GM23338 (cell line): Measurements from ENCODE around the gene BIRC5. TPM values are rescaled to one million over a fixed set of nuclear protein-coding genes. Genes with fewer than 3 reads are reported as not detected.

ENCODE experiments used
- ATAC-seq: fragments of 200-7000 bp; cut with Tn5 transposase; 3 replicates; pipeline ENCODE4 v1.9.1; 2020
- DNase-seq: peaks from one replicate; pipeline ENCODE4 v3.0.0-alpha.2; 2015; ENCODE audit warnings: low spot score
- H2AFZ ChIP-seq: fragments of 200-600 bp; sonication (generic); 2 replicates; pipeline ENCODE4 v1.8.0; 2016; ENCODE audit warnings: antibody characterized with exemption, mild to moderate bottlenecking, moderate library complexity
- H3F3A ChIP-seq: fragments of 200-600 bp; sonication (generic); replicated peaks from 2 replicates; pipeline ENCODE4 v1.8.0; 2017; ENCODE audit warnings: antibody characterized with exemption, mixed run types, low read depth
- H3K27ac ChIP-seq: fragments of 200-600 bp; sonication (generic); 2 replicates; pipeline ENCODE4 v1.6.1; 2016; ENCODE audit warnings: low read depth
- H3K27me3 ChIP-seq: fragments of 200-600 bp; sonication (generic); 2 replicates; pipeline ENCODE4 v1.8.0; 2016; ENCODE audit warnings: mild to moderate bottlenecking, mixed run types, moderate library complexity; ENCODE audit not compliant: insufficient read depth
- H3K36me3 ChIP-seq: fragments of 200-600 bp; sonication (generic); 2 replicates; pipeline ENCODE4 v1.8.0; 2016; ENCODE audit warnings: mild to moderate bottlenecking; ENCODE audit not compliant: insufficient read depth
- H3K4me1 ChIP-seq: fragments of 200-600 bp; sonication (generic); 2 replicates; pipeline ENCODE4 v1.8.0; 2016; ENCODE audit warnings: mild to moderate bottlenecking, moderate library complexity; ENCODE audit not compliant: insufficient read depth
- H3K4me2 ChIP-seq: fragments of 200-600 bp; sonication (generic); 2 replicates; pipeline ENCODE4 v1.7.1; 2017; ENCODE audit warnings: mixed run types
- H3K4me3 ChIP-seq: fragments of 200-600 bp; sonication (generic); 2 replicates; pipeline ENCODE4 v1.6.1; 2016; ENCODE audit warnings: mixed run types
- H3K79me2 ChIP-seq: fragments of 200-600 bp; sonication (generic); replicated peaks from 2 replicates; pipeline ENCODE4 v1.8.0; 2017; ENCODE audit warnings: mild to moderate bottlenecking; ENCODE audit not compliant: insufficient read depth
- H3K9me2 ChIP-seq: fragments of 200-600 bp; sonication (generic); 2 replicates; pipeline ENCODE4 v1.8.0; 2017; ENCODE audit not compliant: insufficient read depth
- H4K20me1 ChIP-seq: fragments of 200-600 bp; sonication (generic); replicated peaks from 2 replicates; pipeline ENCODE4 v1.8.0; 2017; ENCODE audit warnings: mild to moderate bottlenecking; ENCODE audit not compliant: insufficient read depth
- H3K27ac Mint-ChIP-seq: 2 replicates; pipeline ENCODE4 v1.8.0; 2020; ENCODE audit warnings: inconsistent platforms, mild to moderate bottlenecking, moderate library complexity, mixed read lengths
- H3K27me3 Mint-ChIP-seq: 3 replicates; pipeline ENCODE4 v1.8.0; 2022; ENCODE audit warnings: low read depth, mild to moderate bottlenecking, moderate library complexity, mixed read lengths, inconsistent platforms; ENCODE audit not compliant: insufficient read depth, poor library complexity
- H3K36me3 Mint-ChIP-seq: 3 replicates; pipeline ENCODE4 v1.8.0; 2021; ENCODE audit warnings: low read depth, mild to moderate bottlenecking, inconsistent platforms, moderate library complexity, mixed read lengths
- H3K4me1 Mint-ChIP-seq: 3 replicates; pipeline ENCODE4 v1.8.0; 2020; ENCODE audit warnings: mild to moderate bottlenecking, inconsistent platforms, mixed read lengths
- H3K4me3 Mint-ChIP-seq: 3 replicates; pipeline ENCODE4 v1.8.0; 2021; ENCODE audit warnings: moderate library complexity, mild to moderate bottlenecking, inconsistent platforms, mixed read lengths
- H3K9me3 Mint-ChIP-seq: 3 replicates; pipeline ENCODE4 v1.8.0; 2020; ENCODE audit warnings: moderate library complexity, mild to moderate bottlenecking, inconsistent platforms, mixed read lengths
- NANOG ChIP-seq: IDR thresholded peaks from 2 replicates; pipeline ENCODE4 v1.6.1; 2016; ENCODE audit warnings: antibody characterized with exemption, borderline replicate concordance
- POLR2AphosphoS5 ChIP-seq: IDR thresholded peaks from 2 replicates; pipeline ENCODE4 v1.6.1; 2016; ENCODE audit warnings: antibody characterized with exemption, low read depth
- REST ChIP-seq: IDR thresholded peaks from one replicate; pipeline ENCODE4 v1.6.1; 2018; ENCODE audit warnings: antibody characterized with exemption; ENCODE audit not compliant: unreplicated experiment
- ZNF462 ChIP-seq: fragments of 250-450 bp; sonication (Bioruptor Pico); IDR thresholded peaks from 2 replicates; pipeline ENCODE4 v1.5.0; 2020; ENCODE audit warnings: mild to moderate bottlenecking, moderate library complexity
- polyA plus RNA-seq: library from polyadenylated mRNA; unstranded; fragments of >200 nt; fragmentation: Nextera tagmentation; extraction: Ambion mirVana; gene quantifications from 2 replicates; pipeline ENCODE4 v1.2.1, GENCODE V29; 2016
- total RNA-seq: library from RNA; depleted of rRNA; stranded (reverse); fragments of >200 nt; shearing (Covaris generic); gene quantifications from 2 replicates; pipeline ENCODE4 v1.2.3, GENCODE V29; 2014

BIRC5 gene
- total and polyA plus RNA-seq, 2 experiments from 2014 or later, result 89.7 to 111 TPM

GRCh38 chr17:78202666-78203065 lies 11.4 kb upstream of the BIRC5 start:
- H3K27me3 Mint-ChIP-seq, result peaks cover 10% of the 10 kb centered on the region
- no peaks in the 10 kb centered on the region; the same call in 1 of the 2 replicates for H3K4me1 ChIP-seq
- peaks cover 8% of the 10 kb centered on the region for H4K20me1 ChIP-seq
- H3K9me2 ChIP-seq, result no peaks in the 10 kb centered on the region
- no peaks in the 10 kb centered on the region for H3K79me2 ChIP-seq
- H3K27me3 ChIP-seq, result no peaks in the 10 kb centered on the region
- H3K4me1 Mint-ChIP-seq, result peaks cover 11% of the 10 kb centered on the region
- no peak overlapping the region for H3K27ac Mint-ChIP-seq
- no peak for DNase-seq
- H2AFZ ChIP-seq, result no peak overlapping the region
- H3K36me3 ChIP-seq, result no peaks in the 10 kb centered on the region
- H3K4me3 ChIP-seq, result no peak overlapping the region
- H3K4me2 ChIP-seq, result no peak overlapping the region
- ATAC-seq, result no peak
- H3K36me3 Mint-ChIP-seq, result peaks cover 27% of the 10 kb centered on the region
- TF ChIP-seq ZNF462 (CRISPR knock-in tag) (no peak), NANOG (no peak), REST (no peak), POLR2AphosphoS5 (no peak)
- no peaks in the 10 kb centered on the region for H3F3A ChIP-seq
- H3K4me3 Mint-ChIP-seq, result no peak overlapping the region
- no peaks in the 10 kb centered on the region; the same call in 2 of the 3 replicates for H3K9me3 Mint-ChIP-seq
- no peak overlapping the region for H3K27ac ChIP-seq
